Bronchial epithelial cell (primary cell): ENCODE data around the gene RAB8A. TPM values are rescaled to one million over a fixed set of nuclear protein-coding genes. Genes with fewer than 3 reads are reported as not detected.
A peak's percentile ranks its signal among the peaks of the same experiment; 100 is the strongest.

Experiments used
- DNase-seq: peaks from one replicate; pipeline ENCODE4 v3.0.0-alpha.2; 2010; ENCODE audit warnings: low read depth
- FAIRE-seq: peaks from 2 replicates; lab custom pipeline; 2011; peaks lifted over from hg19 to GRCh38; lab: Jason Lieb, UNC
- H3K27me3 ChIP-seq: 2 replicates; pipeline ENCODE4 v1.5.1; 2011; ENCODE audit warnings: low read length; ENCODE audit not compliant: control insufficient read depth, insufficient read depth
- H3K36me3 ChIP-seq: 2 replicates; pipeline ENCODE4 v1.5.1; 2011; ENCODE audit warnings: low read length; ENCODE audit not compliant: control insufficient read depth, insufficient read depth
- H3K4me3 ChIP-seq: 2 replicates; pipeline ENCODE4 v1.5.1; 2011; ENCODE audit warnings: mild to moderate bottlenecking, low read depth, low read length, control low read depth
- CTCF ChIP-seq: IDR thresholded peaks from 2 replicates; pipeline ENCODE4 v1.5.1; 2011; ENCODE audit warnings: mild to moderate bottlenecking, moderate library complexity, low read length, control low read depth, inconsistent platforms; ENCODE audit not compliant: insufficient read depth, severe bottlenecking
- total RNA-seq: library from RNA; depleted of rRNA; stranded (reverse); fragments of >200 nt; gene quantifications from 2 replicates; pipeline ENCODE4 v1.2.1, GENCODE V29; 2014

The RAB8A gene
- total RNA-seq, 1 donor from 2014 or later, result 76.6 TPM

DNA sequence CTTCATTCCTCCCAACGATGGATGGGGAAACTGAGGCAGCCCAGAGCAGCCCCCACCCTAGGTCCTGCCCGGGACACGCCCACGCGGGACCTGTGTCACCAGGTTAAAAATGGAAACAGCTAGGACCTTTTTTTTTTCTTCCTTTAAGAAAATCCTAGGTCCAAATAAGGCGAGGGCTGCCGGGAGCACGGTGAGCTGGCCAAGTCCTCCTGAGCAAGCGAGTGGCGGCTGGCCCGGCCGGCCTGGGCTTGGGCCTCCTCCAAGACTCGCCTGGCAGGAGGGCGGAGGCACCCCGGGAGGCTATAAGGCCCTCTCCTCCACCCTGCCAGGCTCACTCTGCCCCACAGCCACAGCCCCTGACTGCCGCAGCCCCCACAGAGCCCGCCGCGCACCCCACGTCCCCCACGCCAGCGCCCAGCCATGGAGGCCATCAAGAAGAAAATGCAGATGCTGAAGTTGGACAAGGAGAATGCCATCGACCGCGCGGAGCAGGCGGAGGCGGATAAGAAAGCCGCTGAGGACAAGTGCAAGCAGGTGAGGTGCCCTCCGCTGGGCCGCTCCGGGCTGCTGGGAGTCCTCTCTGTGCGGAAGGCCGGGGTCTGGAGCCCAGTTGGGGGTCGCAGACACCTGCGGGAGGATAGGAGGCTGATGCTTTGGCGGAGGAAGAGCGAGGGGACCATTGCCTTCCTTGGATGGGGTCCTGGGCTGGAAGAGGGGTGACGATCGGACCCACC is 44.3 kb upstream of the RAB8A start:
- Histone ChIP-seq H3K4me3 (peak overlapping the region; percentile 54), H3K36me3 (peaks cover 2% of the 10 kb centered on the region), H3K27me3 (no peaks in the 10 kb centered on the region)
- DNase-seq (peak; percentile 78), FAIRE-seq (no peak)
- no peak for TF ChIP-seq CTCF

DNA sequence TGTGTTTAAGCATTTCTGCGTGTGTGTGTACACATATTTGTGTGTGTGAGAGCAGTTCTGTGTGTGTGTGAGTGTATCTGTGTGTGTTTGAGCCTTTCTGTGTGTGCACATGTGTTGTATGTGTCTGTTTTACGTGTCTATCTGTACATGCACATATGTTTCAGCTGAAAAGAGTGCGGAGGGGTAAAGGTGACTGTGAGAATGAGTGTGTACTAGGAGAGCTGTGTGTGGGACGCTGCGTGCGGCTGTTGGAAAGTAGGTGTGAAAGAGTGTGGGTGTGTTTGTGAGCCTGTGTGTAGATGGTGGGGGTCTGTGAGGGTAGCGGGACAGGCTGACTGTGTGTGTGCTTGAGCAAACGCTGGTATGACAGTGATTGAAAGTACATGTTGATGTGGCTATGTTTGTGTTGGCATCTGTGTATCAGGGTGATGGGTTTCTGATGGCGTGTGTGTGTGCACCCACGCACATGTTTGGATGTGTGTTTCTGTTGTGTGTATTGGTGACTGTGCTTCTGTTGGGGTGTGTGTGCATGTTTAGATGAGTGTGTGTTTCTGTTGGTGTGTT is 42.9 kb upstream of the RAB8A start:
- Histone ChIP-seq H3K4me3 (peak overlapping the region; percentile 54), H3K36me3 (peaks cover 5% of the 10 kb centered on the region), H3K27me3 (no peaks in the 10 kb centered on the region)
- DNase-seq (no peak), FAIRE-seq (peak; percentile 88)
- no peak for TF ChIP-seq CTCF

GRCh38 chr19:16069813-16070365 is 41.8 kb upstream of the RAB8A start:
- peaks cover 7% of the 10 kb centered on the region for H3K36me3 ChIP-seq
- H3K4me3 ChIP-seq, result peak overlapping the region; percentile 54
- DNase-seq (no peak), FAIRE-seq (no peak)
- no peaks in the 10 kb centered on the region for H3K27me3 ChIP-seq
- TF ChIP-seq CTCF, result no peak

- TF ChIP-seq CTCF, result no peak
- H3K4me3 ChIP-seq, result no peak overlapping the region
- H3K27me3 ChIP-seq, result no peaks in the 10 kb centered on the region
- DNase-seq, result peak; percentile 83
- H3K36me3 ChIP-seq, result peaks cover 7% of the 10 kb centered on the region
- no peak for FAIRE-seq
Observed at GRCh38 chr19:16070366-16070990, 41.2 kb upstream of the RAB8A start.

DNA sequence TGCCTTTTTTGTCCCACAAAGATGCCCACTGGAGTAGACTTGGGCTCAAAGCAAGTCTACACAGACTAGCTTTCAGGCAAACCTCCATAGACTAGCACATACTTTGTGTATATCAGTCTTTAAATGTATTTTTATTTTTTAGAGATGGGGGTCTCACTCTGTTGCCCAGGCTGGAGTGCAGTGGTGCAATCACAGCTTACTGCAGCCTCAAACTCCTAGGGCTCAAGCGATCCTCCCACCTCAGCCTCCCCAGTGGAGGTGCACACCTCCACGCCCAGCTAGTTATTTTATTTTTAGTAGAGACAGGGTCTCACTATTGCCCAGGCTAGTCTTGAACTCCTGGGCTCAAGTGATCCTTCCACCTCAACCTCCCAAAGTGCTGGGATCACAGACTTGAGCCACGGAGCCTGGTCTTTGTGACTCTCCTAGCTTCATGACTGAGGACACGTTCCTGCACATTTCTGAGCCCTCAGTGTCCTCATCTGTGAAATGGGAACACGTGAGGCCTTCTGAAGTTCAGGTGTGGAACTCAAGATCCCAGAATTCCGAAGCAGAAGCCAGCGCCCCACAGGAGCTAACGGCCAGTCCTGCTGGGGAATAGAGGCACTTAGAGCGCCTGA is 40.5 kb upstream of the RAB8A start:
- FAIRE-seq, result no peak
- Histone ChIP-seq H3K27me3 (no peaks in the 10 kb centered on the region), H3K36me3 (peaks cover 7% of the 10 kb centered on the region), H3K4me3 (no peak overlapping the region)
- DNase-seq, result no peak
- no peak for TF ChIP-seq CTCF
